BE2C (cell line): Measurements from ENCODE around the gene MRM2.

Experiments used
- DNase-seq: peaks from one replicate; pipeline ENCODE4 v3.0.0-alpha.2; 2020
- H3K27me3 ChIP-seq: fragments of 250-450 bp; sonication (Bioruptor Pico); 2 replicates; pipeline ENCODE4 v1.5.1; 2020; ENCODE audit warnings: mild to moderate bottlenecking
- H3K36me3 ChIP-seq: fragments of 250-450 bp; sonication (Bioruptor Pico); 2 replicates; pipeline ENCODE4 v1.5.1; 2020; ENCODE audit warnings: mild to moderate bottlenecking
- H3K4me1 ChIP-seq: fragments of 250-450 bp; sonication (Bioruptor Pico); 2 replicates; pipeline ENCODE4 v1.5.1; 2020
- H3K4me3 ChIP-seq: 2 replicates; pipeline ENCODE4 v1.5.1; 2011; ENCODE audit warnings: low read depth, low read length
- H3K9me3 ChIP-seq: fragments of 250-450 bp; sonication (Bioruptor Pico); 2 replicates; pipeline ENCODE4 v1.5.1; 2020
- TF ChIP-seq, protein P1 (sequence below): IDR thresholded peaks from 2 replicates; pipeline ENCODE4 v1.5.1; 2012; ENCODE audit warnings: mild to moderate bottlenecking, low read depth, low read length

The MRM2 gene

DNA sequence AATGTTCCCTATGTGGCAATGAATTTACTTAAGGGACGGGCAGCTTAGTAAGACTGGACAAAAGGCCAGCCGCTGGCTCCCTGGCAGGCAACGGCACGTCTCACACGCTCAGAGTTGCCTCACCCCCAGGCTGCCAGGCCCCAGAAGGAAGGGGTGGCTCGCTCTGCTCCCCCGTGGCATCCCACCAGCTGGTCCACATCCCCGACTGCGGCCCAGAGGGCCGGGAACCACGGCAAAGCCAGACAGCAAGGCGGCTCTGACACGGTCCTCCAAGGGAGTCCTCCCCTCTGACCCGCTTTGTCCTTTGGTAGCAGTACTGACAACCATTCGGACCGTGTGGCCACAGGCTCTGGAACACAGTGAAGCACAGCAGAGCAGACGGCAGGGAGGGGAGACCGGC lies 34.1 kb upstream of the MRM2 start:
- Histone ChIP-seq H3K27me3 (no peaks in the 10 kb centered on the region), H3K36me3 (no peaks in the 10 kb centered on the region), H3K4me1 (no peaks in the 10 kb centered on the region; the same call in 1 of the 2 replicates), H3K4me3 (no peak overlapping the region), H3K9me3 (no peaks in the 10 kb centered on the region)
- no peak for DNase-seq
- TF ChIP-seq, protein P1, sequence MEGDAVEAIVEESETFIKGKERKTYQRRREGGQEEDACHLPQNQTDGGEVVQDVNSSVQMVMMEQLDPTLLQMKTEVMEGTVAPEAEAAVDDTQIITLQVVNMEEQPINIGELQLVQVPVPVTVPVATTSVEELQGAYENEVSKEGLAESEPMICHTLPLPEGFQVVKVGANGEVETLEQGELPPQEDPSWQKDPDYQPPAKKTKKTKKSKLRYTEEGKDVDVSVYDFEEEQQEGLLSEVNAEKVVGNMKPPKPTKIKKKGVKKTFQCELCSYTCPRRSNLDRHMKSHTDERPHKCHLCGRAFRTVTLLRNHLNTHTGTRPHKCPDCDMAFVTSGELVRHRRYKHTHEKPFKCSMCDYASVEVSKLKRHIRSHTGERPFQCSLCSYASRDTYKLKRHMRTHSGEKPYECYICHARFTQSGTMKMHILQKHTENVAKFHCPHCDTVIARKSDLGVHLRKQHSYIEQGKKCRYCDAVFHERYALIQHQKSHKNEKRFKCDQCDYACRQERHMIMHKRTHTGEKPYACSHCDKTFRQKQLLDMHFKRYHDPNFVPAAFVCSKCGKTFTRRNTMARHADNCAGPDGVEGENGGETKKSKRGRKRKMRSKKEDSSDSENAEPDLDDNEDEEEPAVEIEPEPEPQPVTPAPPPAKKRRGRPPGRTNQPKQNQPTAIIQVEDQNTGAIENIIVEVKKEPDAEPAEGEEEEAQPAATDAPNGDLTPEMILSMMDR: no peak

DNA sequence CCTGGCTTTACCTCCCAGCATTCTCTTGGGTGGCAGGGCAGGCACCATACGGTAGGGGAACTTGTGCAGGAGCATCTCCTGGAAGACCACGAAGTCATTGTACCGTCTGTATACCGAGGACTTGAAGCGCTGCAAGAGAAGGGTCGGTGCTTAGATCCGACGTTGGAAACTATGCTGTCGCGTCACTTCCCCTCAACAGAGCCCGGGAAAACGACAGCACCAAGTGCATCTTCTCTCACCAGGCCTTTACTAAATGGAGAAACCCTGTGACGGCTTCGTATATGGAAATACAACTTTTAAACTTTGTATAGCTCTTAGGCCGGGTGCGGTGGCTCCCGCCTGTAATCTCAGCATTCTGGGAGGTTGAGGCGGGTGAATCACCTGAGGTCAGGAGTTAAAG lies 33.1 kb upstream of the MRM2 start:
- TF ChIP-seq, protein P1: no peak
- Histone ChIP-seq H3K36me3 (no peaks in the 10 kb centered on the region), H3K4me3 (no peak overlapping the region), H3K9me3 (no peaks in the 10 kb centered on the region), H3K4me1 (no peaks in the 10 kb centered on the region), H3K27me3 (no peaks in the 10 kb centered on the region)
- DNase-seq: no peak

DNA sequence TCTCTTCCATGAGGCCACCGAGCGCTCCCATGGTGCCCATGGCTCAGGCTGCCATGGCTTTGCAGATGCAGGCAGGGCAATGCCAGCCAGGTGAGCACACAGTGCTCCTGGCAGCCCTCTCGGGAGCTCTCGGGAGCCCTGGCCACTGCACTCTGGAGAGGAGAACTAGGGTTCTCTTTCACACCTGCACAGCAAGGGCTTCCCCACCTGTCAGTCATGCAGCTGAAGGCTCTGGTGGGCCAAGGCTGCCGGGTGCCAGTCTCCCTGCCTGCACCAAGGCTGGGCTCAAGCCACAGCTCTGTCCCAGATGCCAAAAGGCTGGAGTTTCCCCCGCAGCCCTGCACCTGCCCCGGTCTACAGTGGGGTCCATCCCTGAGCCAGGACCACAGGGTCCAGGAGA lies 32.7 kb upstream of the MRM2 start:
- Histone ChIP-seq H3K4me3 (no peak overlapping the region), H3K36me3 (no peaks in the 10 kb centered on the region), H3K4me1 (no peaks in the 10 kb centered on the region), H3K27me3 (no peaks in the 10 kb centered on the region), H3K9me3 (no peaks in the 10 kb centered on the region)
- DNase-seq: no peak
- TF ChIP-seq, protein P1: no peak

DNA sequence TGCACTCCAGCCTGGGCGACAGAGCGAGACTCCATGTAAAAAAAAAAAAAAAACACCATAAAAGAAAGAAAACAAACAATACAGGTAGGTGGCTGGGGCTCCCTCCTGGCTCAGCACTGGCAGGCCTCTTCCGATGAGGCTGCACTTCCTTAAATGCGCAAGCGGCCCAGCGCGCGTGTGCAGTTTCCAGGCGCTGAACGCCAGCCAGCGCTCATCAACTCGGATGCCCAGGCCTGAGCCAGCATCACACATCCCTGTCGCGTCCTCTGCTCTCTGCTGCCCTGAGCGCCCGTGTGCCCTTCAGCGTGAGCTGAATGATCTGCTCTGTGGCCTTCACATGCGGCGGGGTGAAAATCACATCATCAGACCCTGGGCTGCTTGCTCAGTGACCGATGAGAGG lies 31.9 kb upstream of the MRM2 start:
- TF ChIP-seq, protein P1: no peak

DNA sequence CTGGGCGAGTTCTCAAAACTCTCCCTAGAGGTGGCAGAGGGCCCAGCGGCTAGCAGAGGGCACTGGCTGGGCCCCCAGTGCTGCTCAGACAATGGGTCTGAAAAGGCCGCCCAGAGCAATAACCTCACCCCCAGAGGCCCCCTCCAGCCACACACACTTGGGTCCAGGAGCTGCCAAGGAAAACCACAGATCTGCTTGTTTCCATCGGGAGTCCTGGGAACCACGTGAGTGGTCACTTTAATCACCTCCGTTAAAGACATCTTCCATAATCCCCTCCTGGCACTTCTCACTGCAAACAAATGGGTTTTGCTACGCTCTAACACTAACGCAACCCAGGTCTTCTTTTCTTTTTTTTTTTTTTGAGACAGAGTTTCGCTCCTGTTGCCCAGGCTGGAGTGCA lies 30.0 kb upstream of the MRM2 start:
- no peaks in the 10 kb centered on the region for H3K36me3 ChIP-seq
- H3K4me3 ChIP-seq: no peak overlapping the region
- no peaks in the 10 kb centered on the region for H3K4me1 ChIP-seq
- no peaks in the 10 kb centered on the region for H3K27me3 ChIP-seq
- H3K9me3 ChIP-seq: no peaks in the 10 kb centered on the region
- TF ChIP-seq, protein P1: no peak
- DNase-seq: no peak

More for the DNA sequence above, 31.9 kb upstream of the MRM2 start:
- H3K4me3 ChIP-seq: no peak overlapping the region
- H3K9me3 ChIP-seq: no peaks in the 10 kb centered on the region
- H3K4me1 ChIP-seq: no peaks in the 10 kb centered on the region
- DNase-seq: no peak
- H3K27me3 ChIP-seq: no peaks in the 10 kb centered on the region
- H3K36me3 ChIP-seq: no peaks in the 10 kb centered on the region

DNA sequence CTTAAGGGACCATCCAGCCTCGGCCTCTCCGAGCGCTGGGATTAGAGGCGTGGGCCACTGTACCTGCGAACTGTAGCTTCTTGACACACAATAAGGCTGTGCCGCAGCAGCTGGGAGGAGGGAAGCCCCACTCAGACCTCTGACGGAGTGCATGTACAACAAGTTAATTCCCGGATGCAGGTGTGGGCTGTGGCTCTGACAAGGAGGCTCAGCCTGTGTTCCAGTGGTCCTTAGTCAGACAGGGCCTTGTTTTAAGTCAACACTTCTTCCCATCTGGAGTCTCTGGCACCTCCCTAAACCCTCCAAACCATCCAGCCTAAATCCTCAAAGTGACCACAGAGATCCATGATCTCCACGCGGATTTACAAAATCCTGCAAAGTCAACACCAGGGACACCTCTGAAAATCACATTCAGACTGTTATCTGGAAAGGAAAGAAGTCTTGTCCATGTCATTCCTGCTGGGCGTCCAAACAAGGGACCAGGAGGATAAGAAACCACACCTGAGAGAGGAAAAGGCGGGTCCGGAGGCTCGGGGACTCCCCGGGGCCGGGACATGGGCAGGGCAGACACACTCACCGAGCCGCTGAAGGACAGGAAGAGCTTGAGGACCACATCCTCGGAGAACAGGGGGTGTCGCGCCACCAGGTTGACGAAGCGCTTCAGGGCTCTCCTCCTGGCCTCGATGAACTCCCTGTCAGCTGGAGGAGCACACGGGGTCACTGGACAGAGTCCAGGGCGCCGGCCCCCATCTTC lies 29.4 kb upstream of the MRM2 start:
- no peaks in the 10 kb centered on the region for H3K9me3 ChIP-seq
- no peak for DNase-seq
- no peaks in the 10 kb centered on the region for H3K4me1 ChIP-seq
- H3K27me3 ChIP-seq: no peaks in the 10 kb centered on the region
- TF ChIP-seq, protein P1: no peak
- H3K36me3 ChIP-seq: no peaks in the 10 kb centered on the region
- no peak overlapping the region for H3K4me3 ChIP-seq
